Transverse colon (tissue), 4 donors: ENCODE results near the gene PGP. TPM values are rescaled to one million over a fixed set of nuclear protein-coding genes. Genes with fewer than 3 reads are reported as not detected.

Source experiments
- DNase-seq: peaks from one replicate; pipeline ENCODE4 v3.0.0-alpha.2; 2019
- H3K27ac ChIP-seq, 4 donors: fragments of 200-600 bp; sonication (generic); 2 replicates each; pipeline ENCODE4 v1.5.1; 2016 to 2018; ENCODE audit warnings: inconsistent platforms in 4 of 4
- H3K27me3 ChIP-seq: fragments of 200-600 bp; sonication (generic); 2 replicates; pipeline ENCODE4 v1.5.1; 2017; ENCODE audit warnings: inconsistent platforms
- H3K36me3 ChIP-seq, 4 donors: fragments of 200-600 bp; sonication (generic); 2 replicates each; pipeline ENCODE4 v1.5.1; 2017 to 2019; ENCODE audit warnings: inconsistent platforms in 4 of 4
- H3K4me1 ChIP-seq, 4 donors: fragments of 200-600 bp; sonication (generic); 2 replicates each; pipeline ENCODE4 v1.5.1; 2017 to 2020; ENCODE audit warnings: inconsistent platforms in 4 of 4
- H3K4me3 ChIP-seq, 4 donors: fragments of 200-600 bp; sonication (generic); 1 replicate in 1 of 4; 2 replicates in 3 of 4; pipeline versions ENCODE4 v1.5.1 to v1.6.1; 2017 to 2019; ENCODE audit warnings: inconsistent platforms in 4 of 4
- H3K9me3 ChIP-seq, 2 donors: fragments of 200-600 bp; sonication (generic); 2 replicates each; pipeline ENCODE4 v1.5.1; 2017 to 2019; ENCODE audit warnings: inconsistent platforms in 2 of 2
- CTCF ChIP-seq, 5 experiments: fragments of 200-600 bp in 3 of 5; fragments of 450-650 bp in 2 of 5; sonication (generic) in 3 of 5; IDR thresholded peaks; 1 replicate in 2 of 5; 2 replicates in 3 of 5; pipeline ENCODE4 v1.5.1; 2016 to 2017; ENCODE audit warnings: antibody characterized with exemption in 5 of 5, inconsistent platforms in 3 of 5, mild to moderate bottlenecking in 2 of 5, moderate library complexity in 1 of 5
- EP300 ChIP-seq: sonication (generic); formaldehyde crosslinking; IDR thresholded peaks from one replicate; pipeline ENCODE4 v1.6.1; 2017; ENCODE audit warnings: antibody characterized with exemption, low read depth
- POLR2A ChIP-seq: fragments of 450-650 bp; IDR thresholded peaks from one replicate; pipeline ENCODE4 v1.6.1; 2016; ENCODE audit warnings: antibody characterized with exemption, mild to moderate bottlenecking, moderate library complexity
- POLR2AphosphoS5 ChIP-seq, 3 donors: sonication (generic); formaldehyde crosslinking; IDR thresholded peaks; one replicate each; pipeline ENCODE4 v1.6.1; 2016; ENCODE audit warnings: antibody characterized with exemption in 3 of 3
- WGBS, 2 donors: methylation state at CpG; one replicate each; pipeline ENCODE4 v1.1.5; 2018; ENCODE audit warnings: low coverage in 1 of 2; 5-methylcytosine and 5-hydroxymethylcytosine counted together
- in situ Hi-C, 4 donors: fragments of 200-750 bp; cut with MboI; loops; one replicate each; pipeline versions ENCODE4 v1.15.0 to v1.15.1; 2017; ENCODE audit warnings: low sequenced_read_pairs in 3 of 4, low pct_ligation_motif_present in 1 of 4, low pct_unique_long_range_greater_than_20kb in 1 of 4
- intact Hi-C: fragments of 100-400 bp; cut with DNase I; formaldehyde crosslinking; loops from one replicate; pipeline ENCODE4 v1.15.1; 2023; ENCODE audit warnings: low total_unique reads
- total RNA-seq, 4 donors: library from RNA; depleted of rRNA; stranded (reverse); fragments of >200 nt; gene quantifications; one replicate each; pipeline ENCODE4 v1.1.0, GENCODE V29; 2016

Gene PGP
- total RNA-seq, 4 donors from 2014 or later = 18.0 to 49.0 (median 29.5) TPM

- no peak for DNase-seq
- TF ChIP-seq CTCF (IDR thresholded peaks at IDR 0.05) (no peak), EP300 (no peak), POLR2AphosphoS5 (IDR thresholded peaks at IDR 0.05) (no peak), POLR2A (no peak)
- WGBS, 2 donors = 88% methylated on average over 11 of the region's 11 CpGs; no CpG with 5 or more reads in 1 of the 2 donors
- H3K27me3 ChIP-seq = peaks cover 34% of the 10 kb centered on the region
- H3K36me3 ChIP-seq = no peaks in the 10 kb centered on the region
- no peak overlapping the region for H3K27ac ChIP-seq
- peaks cover 10 to 14% (median 13%) of the 10 kb centered on the region in 4 donors for H3K4me1 ChIP-seq
- no peaks in the 10 kb centered on the region for H3K9me3 ChIP-seq
- in situ Hi-C loops (loop anchor here in 1 of 4 donors (25.0 kb wide), 1 partner anchor 296 kb away; the partner anchor contains the start of gene TBC1D24), intact Hi-C loops (no loop called here)
- H3K4me3 ChIP-seq = no peak overlapping the region
Observed at GRCh38 chr16:2191446-2191706, 23.3 kb downstream of the PGP start.

- H3K27ac ChIP-seq = no peak overlapping the region
- no peaks in the 10 kb centered on the region for H3K36me3 ChIP-seq
- H3K27me3 ChIP-seq = peaks cover 32% of the 10 kb centered on the region
- no peak overlapping the region for H3K4me3 ChIP-seq
- intact Hi-C loops (no loop called here), in situ Hi-C loops (loop anchor here in 1 of 4 donors (25.0 kb wide), 1 partner anchor 296 kb away; the partner anchor contains the start of gene TBC1D24)
- WGBS, 2 donors = 84% methylated on average over 17 of the region's 25 CpGs; no CpG with 5 or more reads in 1 of the 2 donors
- no peaks in the 10 kb centered on the region for H3K9me3 ChIP-seq
- TF ChIP-seq POLR2AphosphoS5 (IDR thresholded peaks at IDR 0.05) = no peak
- no peak for TF ChIP-seq EP300
- no peak for TF ChIP-seq POLR2A
- DNase-seq = no peak
- peaks cover 9 to 11% (median 10%) of the 10 kb centered on the region in 4 donors for H3K4me1 ChIP-seq
Observed at GRCh38 chr16:2190659-2191445, 23.8 kb downstream of the PGP start.

- in situ Hi-C loops = loop anchor here in 1 of 4 donors (25.0 kb wide), 1 partner anchor 297 kb away; the partner anchor contains the start of gene TBC1D24
- Histone ChIP-seq H3K27ac (no peak overlapping the region), H3K4me1 (peaks cover 2 to 4% (median 3%) of the 10 kb centered on the region in 4 donors), H3K36me3 (no peaks in the 10 kb centered on the region), H3K27me3 (peaks cover 32% of the 10 kb centered on the region), H3K9me3 (no peaks in the 10 kb centered on the region), H3K4me3 (no peak overlapping the region)
- no peak for DNase-seq
- intact Hi-C loops = no loop called here
- TF ChIP-seq POLR2A (no peak), EP300 (no peak), CTCF (IDR thresholded peaks at IDR 0.05) (no peak), POLR2AphosphoS5 (IDR thresholded peaks at IDR 0.05) (no peak)
- 85% methylated on average over 24 of the region's 24 CpGs; no CpG with 5 or more reads in 1 of the 2 donors for WGBS, 2 donors
Observed at GRCh38 chr16:2190002-2190658, 24.5 kb downstream of the PGP start.

GRCh38 chr16:2189252-2189893, 25.3 kb downstream of the PGP start:
- TF ChIP-seq POLR2A = no peak
- no peak for TF ChIP-seq EP300
- Histone ChIP-seq H3K36me3 (no peaks in the 10 kb centered on the region), H3K4me3 (no peak overlapping the region), H3K27me3 (peaks cover 30% of the 10 kb centered on the region), H3K27ac (no peak overlapping the region), H3K4me1 (no peaks in the 10 kb centered on the region), H3K9me3 (no peaks in the 10 kb centered on the region)
- intact Hi-C loops = no loop called here
- in situ Hi-C loops = loop anchor here in 1 of 4 donors (25.0 kb wide), 1 partner anchor 298 kb away; the partner anchor contains the start of gene TBC1D24
- DNase-seq = no peak
- WGBS, 2 donors = 82% methylated on average over 23 of the region's 25 CpGs; no CpG with 5 or more reads in 1 of the 2 donors

DNA sequence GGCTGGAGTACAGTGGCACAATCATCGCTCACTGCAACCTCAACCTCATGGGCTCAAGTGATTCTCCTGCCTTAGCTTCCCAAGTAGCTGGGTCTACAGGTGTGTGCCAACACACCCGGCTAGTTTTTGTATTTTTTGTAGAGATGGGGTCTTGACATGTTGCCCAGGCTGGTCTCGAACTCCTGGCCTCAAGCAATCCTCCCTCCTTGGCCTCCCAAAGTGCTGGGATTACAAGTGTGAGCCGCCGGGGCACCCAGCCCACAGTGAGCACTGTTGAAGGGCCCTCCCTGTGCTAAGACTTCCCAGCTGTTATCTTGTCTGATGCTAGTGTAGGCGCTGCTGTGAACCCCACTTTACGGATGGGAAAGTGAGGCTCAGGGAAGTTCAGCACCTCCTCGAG, 26.2 kb downstream of the PGP start:
- intact Hi-C loops (no loop called here), in situ Hi-C loops (loop anchor here in 1 of 4 donors (25.0 kb wide), 1 partner anchor 299 kb away; the partner anchor contains the start of gene TBC1D24)
- no peak for DNase-seq
- peaks cover 20% of the 10 kb centered on the region for H3K27me3 ChIP-seq
- no peak overlapping the region for H3K27ac ChIP-seq
- H3K9me3 ChIP-seq = no peaks in the 10 kb centered on the region
- TF ChIP-seq CTCF (IDR thresholded peaks at IDR 0.05) (no peak), POLR2A (no peak), EP300 (no peak), POLR2AphosphoS5 (IDR thresholded peaks at IDR 0.05) (no peak)
- no peaks in the 10 kb centered on the region for H3K36me3 ChIP-seq
- H3K4me3 ChIP-seq = no peak overlapping the region
- no peaks in the 10 kb centered on the region for H3K4me1 ChIP-seq
- 94 to 100% methylated on average over 1 to 8 of the region's 8 CpGs for WGBS, 2 donors
